ENCODE results near the gene STEAP1. TPM values are rescaled to one million over a fixed set of nuclear protein-coding genes. Genes with fewer than 3 reads are reported as not detected.

The STEAP1 gene
- total RNA-seq, 1 experiment from 2014 or later: 213 TPM

- TF ChIP-seq EZH2 (IDR thresholded peaks at IDR 0.05; ENCODE audit: borderline replicate concordance, low read depth, low read length, poor library complexity, severe bottlenecking) (no peak), CTCF (conservative IDR thresholded peaks at IDR 0.05; ENCODE audit: low read depth, low read length) (no peak)
- H3K27me3 ChIP-seq (replicated peaks; ENCODE audit: insufficient read depth, low read depth, low read length, poor library complexity): no peaks in the 10 kb centered on the region
- intact Hi-C loops (cut with micrococcal nuclease; ENCODE audit: unreplicated experiment): no loop called here
Measured at GRCh38 chr7:90173127-90173844, 19.0 kb downstream of the STEAP1 start.

GRCh38 chr7:90175667-90176066 lies 21.4 kb downstream of the STEAP1 start:
- Histone ChIP-seq H3K9me3 (ENCODE audit: low read depth, low read length, poor library complexity, severe bottlenecking) (peaks cover 18% of the 10 kb centered on the region), H3K36me3 (ENCODE audit: insufficient read depth, low read length, poor library complexity, severe bottlenecking) (no peaks in the 10 kb centered on the region), H3K4me1 (ENCODE audit: insufficient read depth, low read length, poor library complexity, severe bottlenecking) (peaks cover 21% of the 10 kb centered on the region), H3K4me3 (ENCODE audit: low read depth, low read length, poor library complexity, severe bottlenecking) (no peak overlapping the region), H3K27ac (ENCODE audit: low read depth, low read length, poor library complexity, severe bottlenecking) (no peak overlapping the region), H3K27me3 (replicated peaks; ENCODE audit: insufficient read depth, low read depth, low read length, poor library complexity) (no peaks in the 10 kb centered on the region)
- intact Hi-C loops (cut with micrococcal nuclease; ENCODE audit: unreplicated experiment): no loop called here
- no peak for TF ChIP-seq CTCF (conservative IDR thresholded peaks at IDR 0.05; ENCODE audit: low read depth, low read length)
- no peak for TF ChIP-seq EZH2 (IDR thresholded peaks at IDR 0.05; ENCODE audit: borderline replicate concordance, low read depth, low read length, poor library complexity, severe bottlenecking)
- no peak for DNase-seq (ENCODE audit: low spot score)
- ChIA-PET POLR2A (ENCODE audit: low non-redundant PET) (no interaction called here), CTCF (no interaction called here)
- no TSS peak for BruUV-seq (replicated peaks)

More at GRCh38 chr7:90173127-90173844, 19.0 kb downstream of the STEAP1 start:
- Histone ChIP-seq H3K27ac (ENCODE audit: low read depth, low read length, poor library complexity, severe bottlenecking) (no peak overlapping the region), H3K4me1 (ENCODE audit: insufficient read depth, low read length, poor library complexity, severe bottlenecking) (no peaks in the 10 kb centered on the region), H3K36me3 (ENCODE audit: insufficient read depth, low read length, poor library complexity, severe bottlenecking) (no peaks in the 10 kb centered on the region), H3K4me3 (ENCODE audit: low read depth, low read length, poor library complexity, severe bottlenecking) (no peak overlapping the region), H3K9me3 (ENCODE audit: low read depth, low read length, poor library complexity, severe bottlenecking) (peaks cover 28% of the 10 kb centered on the region)
- CTCF ChIA-PET: no interaction called here
- BruUV-seq (replicated peaks): no TSS peak
- POLR2A ChIA-PET (ENCODE audit: low non-redundant PET): no interaction called here
- no peak for DNase-seq (ENCODE audit: low spot score)

GRCh38 chr7:90176195-90176594 lies 21.9 kb downstream of the STEAP1 start:
- CTCF ChIA-PET: no interaction called here

More at GRCh38 chr7:90176195-90176594, 21.9 kb downstream of the STEAP1 start:
- intact Hi-C loops (cut with micrococcal nuclease; ENCODE audit: unreplicated experiment): no loop called here
- Histone ChIP-seq H3K27ac (ENCODE audit: low read depth, low read length, poor library complexity, severe bottlenecking) (no peak overlapping the region), H3K36me3 (ENCODE audit: insufficient read depth, low read length, poor library complexity, severe bottlenecking) (no peaks in the 10 kb centered on the region), H3K4me3 (ENCODE audit: low read depth, low read length, poor library complexity, severe bottlenecking) (no peak overlapping the region), H3K27me3 (replicated peaks; ENCODE audit: insufficient read depth, low read depth, low read length, poor library complexity) (no peaks in the 10 kb centered on the region), H3K4me1 (ENCODE audit: insufficient read depth, low read length, poor library complexity, severe bottlenecking) (peaks cover 23% of the 10 kb centered on the region), H3K9me3 (ENCODE audit: low read depth, low read length, poor library complexity, severe bottlenecking) (peaks cover 18% of the 10 kb centered on the region)
- no peak for DNase-seq (ENCODE audit: low spot score)
- BruUV-seq (replicated peaks): no TSS peak
- POLR2A ChIA-PET (ENCODE audit: low non-redundant PET): no interaction called here
- TF ChIP-seq EZH2 (IDR thresholded peaks at IDR 0.05; ENCODE audit: borderline replicate concordance, low read depth, low read length, poor library complexity, severe bottlenecking) (no peak), CTCF (conservative IDR thresholded peaks at IDR 0.05; ENCODE audit: low read depth, low read length) (no peak)
